HEK293 (cell line): ENCODE results near the gene TRAK1.

Source experiments
- CTCF ChIA-PET: fragments of 350-600 bp; formaldehyde crosslinking; extraction: SDS; loops from one replicate; lab custom pipeline; 2021; ENCODE audit warnings: antibody characterized with exemption; lab: Yijun Ruan, JAX
- POLR2A ChIA-PET: fragments of 300-600 bp; formaldehyde crosslinking; extraction: SDS; loops from one replicate; lab custom pipeline; 2020; ENCODE audit warnings: antibody characterized with exemption, inconsistent platforms; lab: Yijun Ruan, JAX
- H3K27ac ChIP-seq: fragments of 200-500 bp; sonication (Bioruptor generic); 2 replicates; pipeline ENCODE4 v1.5.1; 2014; ENCODE audit warnings: low read depth, low read length, control low read depth, inconsistent platforms; ENCODE audit errors: extremely low read depth
- H3K36me3 ChIP-seq, 2 experiments: fragments of 200-500 bp in 1 of 2; sonication (Bioruptor generic) in 1 of 2; 1 replicate in 1 of 2; 2 replicates in 1 of 2; pipeline ENCODE4 v1.5.1; 2014 to 2017; ENCODE audit warnings: inconsistent platforms in 2 of 2, low read length in 2 of 2; ENCODE audit not compliant: control insufficient read depth in 2 of 2, insufficient read depth in 1 of 2
- H3K4me1 ChIP-seq: fragments of 200-500 bp; sonication (Bioruptor generic); 2 replicates; pipeline ENCODE4 v1.5.1; 2014; ENCODE audit warnings: mild to moderate bottlenecking, low read length, inconsistent platforms; ENCODE audit not compliant: control insufficient read depth, insufficient read depth
- H3K4me3 ChIP-seq: 2 replicates; pipeline ENCODE4 v1.5.1; 2011; ENCODE audit warnings: low read depth, mild to moderate bottlenecking, control low read depth, low read length, moderate library complexity
- H3K9me3 ChIP-seq: fragments of 200-500 bp; sonication (Bioruptor generic); 2 replicates; pipeline ENCODE4 v1.5.1; 2014; ENCODE audit warnings: low read depth, low read length, inconsistent platforms; ENCODE audit not compliant: control insufficient read depth, insufficient read depth
- BCL11B ChIP-seq: fragments of 450-650 bp; formaldehyde crosslinking; IDR thresholded peaks from 2 replicates; pipeline ENCODE4 v1.5.1; 2016; ENCODE audit warnings: low read depth, missing biosample characterization, missing genetic modification characterization
- FEZF1 ChIP-seq: fragments of 450-650 bp; formaldehyde crosslinking; IDR thresholded peaks from 2 replicates; pipeline ENCODE4 v1.5.1; 2016; ENCODE audit warnings: missing biosample characterization, missing genetic modification characterization
- IKZF3 ChIP-seq: fragments of 450-650 bp; IDR thresholded peaks from 2 replicates; pipeline ENCODE4 v1.5.0; 2018; ENCODE audit warnings: missing biosample characterization, mild to moderate bottlenecking, missing genetic modification characterization, moderate library complexity
- KLF10 ChIP-seq: fragments of 450-650 bp; IDR thresholded peaks from 2 replicates; pipeline ENCODE4 v1.5.1; 2018; ENCODE audit warnings: missing biosample characterization, mild to moderate bottlenecking, missing genetic modification characterization
- MEIS1 ChIP-seq: sonication (generic); formaldehyde crosslinking; IDR thresholded peaks from 2 replicates; pipeline ENCODE4 v1.8.1; 2022; ENCODE audit warnings: missing genetic modification reagents, mild to moderate bottlenecking, borderline replicate concordance
- RBAK ChIP-seq: fragments of 450-650 bp; formaldehyde crosslinking; IDR thresholded peaks from 2 replicates; pipeline ENCODE4 v1.5.1; 2016; ENCODE audit warnings: missing biosample characterization, missing genetic modification characterization
- REPIN1 ChIP-seq: fragments of 450-650 bp; formaldehyde crosslinking; IDR thresholded peaks from 2 replicates; pipeline ENCODE4 v1.5.1; 2017; ENCODE audit warnings: missing biosample characterization, missing genetic modification characterization, low read depth
- YY1 ChIP-seq: fragments of 450-650 bp; formaldehyde crosslinking; IDR thresholded peaks from 2 replicates; pipeline ENCODE4 v1.5.1; 2018; ENCODE audit warnings: missing biosample characterization, missing genetic modification characterization
- ZFP3 ChIP-seq: fragments of 450-650 bp; formaldehyde crosslinking; IDR thresholded peaks from 2 replicates; pipeline ENCODE4 v1.5.1; 2016; ENCODE audit warnings: low read depth, missing biosample characterization, missing genetic modification characterization
- ZNF175 ChIP-seq: fragments of 450-650 bp; formaldehyde crosslinking; IDR thresholded peaks from 2 replicates; pipeline ENCODE4 v1.5.1; 2016; ENCODE audit warnings: missing biosample characterization, missing genetic modification characterization
- ZNF223 ChIP-seq: fragments of 450-650 bp; formaldehyde crosslinking; IDR thresholded peaks from 2 replicates; pipeline ENCODE4 v1.5.1; 2016; ENCODE audit warnings: missing biosample characterization, missing genetic modification characterization
- ZNF266 ChIP-seq: fragments of 450-650 bp; formaldehyde crosslinking; IDR thresholded peaks from 2 replicates; pipeline ENCODE4 v1.5.1; 2016; ENCODE audit warnings: missing biosample characterization, missing genetic modification characterization, low read depth
- ZNF292 ChIP-seq: fragments of 450-650 bp; formaldehyde crosslinking; IDR thresholded peaks from 2 replicates; pipeline ENCODE4 v1.5.1; 2016; ENCODE audit warnings: low read depth, missing biosample characterization, missing genetic modification characterization, borderline replicate concordance
- ZNF426 ChIP-seq: fragments of 450-650 bp; formaldehyde crosslinking; IDR thresholded peaks from 2 replicates; pipeline ENCODE4 v1.5.1; 2017; ENCODE audit warnings: missing biosample characterization, missing genetic modification characterization, mild to moderate bottlenecking, inconsistent platforms, moderate library complexity
- ZNF521 ChIP-seq: fragments of 450-650 bp; formaldehyde crosslinking; IDR thresholded peaks from 2 replicates; pipeline ENCODE4 v1.5.1; 2017; ENCODE audit warnings: missing biosample characterization, mild to moderate bottlenecking, missing genetic modification characterization
- ZNF549 ChIP-seq: fragments of 450-650 bp; IDR thresholded peaks from 2 replicates; pipeline ENCODE4 v1.5.1; 2018; ENCODE audit warnings: missing biosample characterization, missing genetic modification characterization, mild to moderate bottlenecking, inconsistent platforms, moderate library complexity
- ZNF555 ChIP-seq: fragments of 450-650 bp; formaldehyde crosslinking; conservative IDR thresholded peaks from 2 replicates; pipeline ENCODE4 v1.5.1; 2017; ENCODE audit warnings: missing biosample characterization, mild to moderate bottlenecking, missing genetic modification characterization, inconsistent platforms
- ZNF626 ChIP-seq: fragments of 450-650 bp; sonication (Bioruptor Pico); formaldehyde crosslinking; IDR thresholded peaks from 2 replicates; pipeline ENCODE4 v1.5.1; 2018; ENCODE audit warnings: missing biosample characterization, missing genetic modification characterization, inconsistent platforms
- ZNF629 ChIP-seq: fragments of 450-650 bp; formaldehyde crosslinking; IDR thresholded peaks from 2 replicates; pipeline ENCODE4 v1.5.1; 2017; ENCODE audit warnings: missing biosample characterization, missing genetic modification characterization
- ZNF692 ChIP-seq: fragments of 450-650 bp; formaldehyde crosslinking; IDR thresholded peaks from 2 replicates; pipeline ENCODE4 v1.5.1; 2016; ENCODE audit warnings: missing biosample characterization, missing genetic modification characterization
- ZNF707 ChIP-seq: fragments of 450-650 bp; formaldehyde crosslinking; IDR thresholded peaks from 2 replicates; pipeline ENCODE4 v1.5.1; 2016; ENCODE audit warnings: missing biosample characterization, missing genetic modification characterization
- ZNF791 ChIP-seq: fragments of 450-650 bp; formaldehyde crosslinking; IDR thresholded peaks from 2 replicates; pipeline ENCODE4 v1.5.1; 2016; ENCODE audit warnings: missing biosample characterization, missing genetic modification characterization
- ZSCAN16 ChIP-seq: fragments of 450-650 bp; formaldehyde crosslinking; IDR thresholded peaks from 2 replicates; pipeline ENCODE4 v1.5.1; 2016; ENCODE audit warnings: missing biosample characterization, missing genetic modification characterization
- ZSCAN18 ChIP-seq: fragments of 450-650 bp; formaldehyde crosslinking; IDR thresholded peaks from 2 replicates; pipeline ENCODE4 v1.5.1; 2016; ENCODE audit warnings: missing biosample characterization, missing genetic modification characterization
- ZSCAN5A ChIP-seq: fragments of 450-650 bp; formaldehyde crosslinking; IDR thresholded peaks from 2 replicates; pipeline ENCODE4 v1.5.1; 2016; ENCODE audit warnings: missing biosample characterization, missing genetic modification characterization
- ZXDB ChIP-seq: fragments of 450-650 bp; formaldehyde crosslinking; IDR thresholded peaks from 2 replicates; pipeline ENCODE4 v1.5.1; 2016; ENCODE audit warnings: missing biosample characterization, missing genetic modification characterization

The TRAK1 gene

GRCh38 chr3:42056840-42057239 lies 34.3 kb upstream of the TRAK1 start:
- no peak overlapping the region for H3K4me3 ChIP-seq

GRCh38 chr3:42057561-42058211 lies 33.5 kb upstream of the TRAK1 start:
- H3K9me3 ChIP-seq, result no peaks in the 10 kb centered on the region
- H3K27ac ChIP-seq, result no peak overlapping the region
- TF ChIP-seq ZSCAN16 (tag by site-specific recombination) (no peak), KLF10 (tag by site-specific recombination) (no peak), ZNF223 (tag by site-specific recombination) (no peak), ZNF629 (tag by site-specific recombination) (no peak), ZNF292 (tag by site-specific recombination) (no peak), ZNF626 (no peak), ZNF175 (tag by site-specific recombination) (no peak), REPIN1 (tag by site-specific recombination) (no peak), RBAK (tag by site-specific recombination) (no peak), ZFP3 (no peak), ZNF791 (no peak), ZNF707 (tag by site-specific recombination) (no peak), ZNF521 (tag by site-specific recombination) (no peak), ZNF266 (tag by site-specific recombination) (no peak), ZNF549 (tag by site-specific recombination) (no peak), ZNF692 (tag by site-specific recombination) (no peak), FEZF1 (no peak), MEIS1 (CRISPR knock-in tag) (no peak)
- TF ChIP-seq, all 188 proteins: peak for 0
- Histone ChIP-seq H3K36me3 (no peaks in the 10 kb centered on the region), H3K4me3 (no peak overlapping the region), H3K4me1 (peaks cover 4% of the 10 kb centered on the region; the same call in 1 of the 2 replicates)
- ChIA-PET POLR2A (no interaction called here), CTCF (no interaction called here)

More at GRCh38 chr3:42056840-42057239, 34.3 kb upstream of the TRAK1 start:
- Histone ChIP-seq H3K27ac (no peak overlapping the region), H3K4me1 (peaks cover 4% of the 10 kb centered on the region; the same call in 1 of the 2 replicates), H3K9me3 (no peaks in the 10 kb centered on the region), H3K36me3 (no peaks in the 10 kb centered on the region)
- ChIA-PET CTCF (no interaction called here), POLR2A (no interaction called here)
- TF ChIP-seq BCL11B (no peak), ZXDB (tag by site-specific recombination) (no peak), YY1 (tag by site-specific recombination) (no peak), ZNF426 (no peak), ZNF555 (no peak), ZSCAN18 (tag by site-specific recombination) (no peak), IKZF3 (tag by site-specific recombination) (no peak), ZNF292 (tag by site-specific recombination) (no peak), ZSCAN5A (tag by site-specific recombination) (no peak)
